Osteocyte (in vitro differentiated cells): ENCODE data around the gene TMEM207. TPM values are rescaled to one million over a fixed set of nuclear protein-coding genes. Genes with fewer than 3 reads are reported as not detected.

Experiments
- DNase-seq: peaks from one replicate; pipeline ENCODE4 v3.0.0; 2021; ENCODE audit warnings: mixed read lengths; ENCODE audit not compliant: unreplicated experiment; ENCODE audit errors: extremely low spot score
- H3K27ac Mint-ChIP-seq: one replicate; pipeline ENCODE4 v1.8.0; 2021; ENCODE audit warnings: mild to moderate bottlenecking, mixed read lengths; ENCODE audit not compliant: unreplicated experiment
- H3K27me3 Mint-ChIP-seq: one replicate; pipeline ENCODE4 v1.8.0; 2021; ENCODE audit warnings: mixed read lengths; ENCODE audit not compliant: unreplicated experiment
- H3K36me3 Mint-ChIP-seq: one replicate; pipeline ENCODE4 v1.8.0; 2021; ENCODE audit warnings: mixed read lengths; ENCODE audit not compliant: unreplicated experiment
- H3K4me1 Mint-ChIP-seq: one replicate; pipeline ENCODE4 v1.8.0; 2021; ENCODE audit warnings: mixed read lengths; ENCODE audit not compliant: unreplicated experiment
- H3K4me3 Mint-ChIP-seq: one replicate; pipeline ENCODE4 v1.8.0; 2021; ENCODE audit warnings: mild to moderate bottlenecking, moderate library complexity, mixed read lengths; ENCODE audit not compliant: unreplicated experiment
- H3K9me3 Mint-ChIP-seq: one replicate; pipeline ENCODE4 v1.8.0; 2021; ENCODE audit warnings: mixed read lengths; ENCODE audit not compliant: unreplicated experiment
- total RNA-seq: library from RNA; stranded (reverse); gene quantifications from 2 replicates; pipeline ENCODE4 v1.2.1, GENCODE V29; 2021
- TF ChIP-seq, protein P1 (sequence below): fragments of 200-600 bp; sonication (generic); IDR thresholded peaks from 2 replicates; pipeline ENCODE4 v1.5.0; 2021; ENCODE audit warnings: antibody characterized with exemption, mild to moderate bottlenecking, moderate library complexity

The TMEM207 gene
- total RNA-seq, 1 donor from 2014 or later: not detected

DNA sequence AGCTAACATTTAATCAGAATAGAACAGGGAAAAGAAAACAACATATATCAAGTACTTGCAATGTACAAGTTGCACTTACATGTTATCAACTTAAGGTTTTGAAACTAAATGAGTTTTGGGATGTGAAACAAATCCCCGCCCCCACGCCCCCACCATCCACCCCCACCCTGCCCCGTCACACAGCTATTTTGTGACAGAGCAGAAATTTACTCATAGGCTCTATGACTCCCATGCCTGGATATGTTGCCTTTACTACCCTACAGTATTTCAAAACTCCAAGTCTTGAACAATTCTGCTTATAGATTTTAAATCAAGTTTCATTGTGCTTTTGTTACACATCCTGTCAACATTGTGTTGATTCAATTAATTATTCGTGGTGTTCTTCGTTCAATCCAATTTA, 46.1 kb upstream of the TMEM207 start:
- no peaks in the 10 kb centered on the region for H3K36me3 Mint-ChIP-seq
- no peak overlapping the region for H3K27ac Mint-ChIP-seq

DNA sequence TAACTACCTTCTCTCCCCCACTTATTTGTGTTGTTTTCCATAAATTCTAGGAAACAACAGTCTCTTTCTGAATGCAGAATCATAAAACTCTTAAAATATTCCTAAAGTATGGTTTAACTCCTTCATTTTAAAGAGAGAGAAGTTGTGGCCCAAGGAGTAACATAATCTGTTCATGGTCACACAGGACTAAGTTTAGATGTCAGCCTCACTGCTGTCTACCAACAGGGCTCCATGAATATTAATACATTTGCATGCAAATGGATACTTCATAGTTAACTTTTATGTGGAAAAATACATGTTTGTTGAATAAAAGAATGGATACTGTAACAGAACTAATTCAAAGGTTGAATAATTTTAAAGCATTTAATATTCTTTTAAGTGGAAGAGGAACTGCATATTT, 45.7 kb upstream of the TMEM207 start:
- TF ChIP-seq, protein P1, sequence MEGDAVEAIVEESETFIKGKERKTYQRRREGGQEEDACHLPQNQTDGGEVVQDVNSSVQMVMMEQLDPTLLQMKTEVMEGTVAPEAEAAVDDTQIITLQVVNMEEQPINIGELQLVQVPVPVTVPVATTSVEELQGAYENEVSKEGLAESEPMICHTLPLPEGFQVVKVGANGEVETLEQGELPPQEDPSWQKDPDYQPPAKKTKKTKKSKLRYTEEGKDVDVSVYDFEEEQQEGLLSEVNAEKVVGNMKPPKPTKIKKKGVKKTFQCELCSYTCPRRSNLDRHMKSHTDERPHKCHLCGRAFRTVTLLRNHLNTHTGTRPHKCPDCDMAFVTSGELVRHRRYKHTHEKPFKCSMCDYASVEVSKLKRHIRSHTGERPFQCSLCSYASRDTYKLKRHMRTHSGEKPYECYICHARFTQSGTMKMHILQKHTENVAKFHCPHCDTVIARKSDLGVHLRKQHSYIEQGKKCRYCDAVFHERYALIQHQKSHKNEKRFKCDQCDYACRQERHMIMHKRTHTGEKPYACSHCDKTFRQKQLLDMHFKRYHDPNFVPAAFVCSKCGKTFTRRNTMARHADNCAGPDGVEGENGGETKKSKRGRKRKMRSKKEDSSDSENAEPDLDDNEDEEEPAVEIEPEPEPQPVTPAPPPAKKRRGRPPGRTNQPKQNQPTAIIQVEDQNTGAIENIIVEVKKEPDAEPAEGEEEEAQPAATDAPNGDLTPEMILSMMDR: no peak
- H3K27ac Mint-ChIP-seq: no peak overlapping the region
- H3K4me1 Mint-ChIP-seq: peaks cover 7% of the 10 kb centered on the region
- no peaks in the 10 kb centered on the region for H3K36me3 Mint-ChIP-seq
- DNase-seq: no peak
- H3K4me3 Mint-ChIP-seq: no peak overlapping the region
- H3K9me3 Mint-ChIP-seq: no peaks in the 10 kb centered on the region
- peaks cover 12% of the 10 kb centered on the region for H3K27me3 Mint-ChIP-seq

More for the DNA sequence above, 46.1 kb upstream of the TMEM207 start:
- no peak for DNase-seq
- Mint-ChIP-seq H3K4me3 (no peak overlapping the region), H3K9me3 (no peaks in the 10 kb centered on the region), H3K27me3 (peaks cover 13% of the 10 kb centered on the region), H3K4me1 (peaks cover 7% of the 10 kb centered on the region)
- TF ChIP-seq, protein P1: no peak

DNA sequence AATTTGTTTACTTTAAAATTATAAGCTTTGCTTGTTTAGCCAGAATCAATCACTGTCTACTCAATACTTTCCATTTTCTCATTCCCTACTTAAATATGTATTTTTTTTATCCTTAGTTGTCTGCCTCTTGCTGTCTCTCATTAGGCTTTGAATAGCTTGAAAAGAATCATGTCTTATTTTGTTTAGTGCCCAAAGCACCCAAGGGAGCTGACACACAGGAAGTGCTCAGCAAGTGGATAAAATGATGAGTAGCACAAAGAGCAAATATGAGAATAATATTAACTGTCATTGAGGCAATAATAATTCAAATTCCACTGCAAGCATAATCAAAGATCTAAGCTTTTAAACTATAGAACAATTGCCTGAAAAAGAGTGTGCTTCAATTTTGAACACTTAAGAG, 45.2 kb upstream of the TMEM207 start:
- no peak overlapping the region for H3K4me3 Mint-ChIP-seq
- DNase-seq: no peak
- H3K9me3 Mint-ChIP-seq: no peaks in the 10 kb centered on the region
- peaks cover 7% of the 10 kb centered on the region for H3K4me1 Mint-ChIP-seq
- no peak overlapping the region for H3K27ac Mint-ChIP-seq
- peaks cover 12% of the 10 kb centered on the region for H3K27me3 Mint-ChIP-seq
- no peaks in the 10 kb centered on the region for H3K36me3 Mint-ChIP-seq
- TF ChIP-seq, protein P1: no peak

DNA sequence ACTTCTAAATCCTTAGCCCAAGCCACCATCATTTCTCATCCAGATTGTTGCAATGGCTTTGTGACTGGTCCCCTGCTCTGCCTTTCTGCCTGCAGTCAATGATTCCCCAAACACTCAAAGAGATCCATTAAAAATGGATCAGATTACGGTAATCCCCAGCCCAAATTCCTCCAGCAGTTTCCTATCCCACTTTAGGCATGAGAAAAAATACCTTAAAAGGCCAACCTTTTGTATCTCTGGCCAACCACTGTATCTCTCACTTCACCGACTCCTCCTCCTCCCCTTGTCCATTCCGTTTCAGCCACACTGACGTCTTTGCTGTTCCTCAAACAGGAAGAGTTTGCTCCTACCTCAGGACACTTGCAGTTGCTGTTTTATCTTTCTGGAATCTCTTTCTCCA, 43.3 kb upstream of the TMEM207 start:
- no peak for DNase-seq
- no peak overlapping the region for H3K4me3 Mint-ChIP-seq
- H3K4me1 Mint-ChIP-seq: peaks cover 7% of the 10 kb centered on the region
- H3K9me3 Mint-ChIP-seq: no peaks in the 10 kb centered on the region
- no peak overlapping the region for H3K27ac Mint-ChIP-seq
- no peaks in the 10 kb centered on the region for H3K36me3 Mint-ChIP-seq
- peaks cover 22% of the 10 kb centered on the region for H3K27me3 Mint-ChIP-seq
- TF ChIP-seq, protein P1: no peak

DNA sequence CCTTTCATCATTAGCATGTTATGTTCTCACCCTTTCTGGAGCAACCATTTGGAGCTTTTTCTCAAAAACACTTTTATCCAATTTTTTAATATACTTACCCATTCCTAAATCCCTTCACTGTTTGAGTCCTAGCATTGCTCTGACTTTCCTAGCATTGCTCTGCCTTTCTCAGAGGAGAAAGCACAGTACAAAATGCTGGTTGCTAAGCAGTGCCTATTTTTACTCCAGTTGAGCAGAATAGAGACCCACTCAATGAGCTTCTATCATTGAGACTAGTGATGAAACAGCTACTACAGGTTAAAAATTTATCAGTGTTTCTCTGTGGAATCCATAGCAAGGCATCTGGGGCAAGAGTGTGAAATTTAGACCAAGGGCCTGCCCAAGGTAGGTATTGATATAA, 42.4 kb upstream of the TMEM207 start:
- Mint-ChIP-seq H3K9me3 (no peaks in the 10 kb centered on the region), H3K4me1 (peaks cover 7% of the 10 kb centered on the region), H3K27ac (no peak overlapping the region), H3K4me3 (no peak overlapping the region), H3K27me3 (peaks cover 20% of the 10 kb centered on the region), H3K36me3 (no peaks in the 10 kb centered on the region)
- TF ChIP-seq, protein P1: no peak
- DNase-seq: no peak
